GM12878 (cell line): Measurements from ENCODE around the gene TBC1D1. TPM values are rescaled to one million over a fixed set of nuclear protein-coding genes. Genes with fewer than 3 reads are reported as not detected.

Experiments
- ATAC-seq: fragments of 200-7000 bp; cut with Tn5 transposase; 3 replicates; pipeline ENCODE4 v1.9.1; 2020; ENCODE audit warnings: mild to moderate bottlenecking, moderate library complexity
- BruUV-seq: library from RNA; stranded (reverse); fragments of 400-500 nt; replicated peaks from 2 replicates; lab custom pipeline; 2021; lab: Mats Ljungman, UMichigan
- CTCF ChIA-PET: fragments of 300-600 bp; sonication (Branson Sonifier 250); formaldehyde crosslinking; extraction: SDS; loops from one replicate; lab custom pipeline; 2021; ENCODE audit warnings: inconsistent platforms; lab: Yijun Ruan, JAX
- POLR2A ChIA-PET: fragments of 350-600 bp; formaldehyde crosslinking; extraction: SDS; loops from one replicate; lab custom pipeline; 2021; ENCODE audit warnings: inconsistent platforms; lab: Charles Lee
- RAD21 ChIA-PET: fragments of 300-600 bp; sonication (Branson Sonifier 250); formaldehyde crosslinking; loops from one replicate; lab custom pipeline; 2023; ENCODE audit warnings: antibody characterized with exemption; ENCODE audit not compliant: unreplicated experiment; lab: Charles Lee
- SMC1A ChIA-PET: fragments of 300-600 bp; sonication (Branson Sonifier 250); formaldehyde crosslinking; loops from one replicate; lab custom pipeline; 2023; ENCODE audit not compliant: unreplicated experiment, uncharacterized antibody; lab: Charles Lee
- DNase-seq: peaks from one replicate; pipeline ENCODE4 v3.0.0-alpha.2; 2011; ENCODE audit warnings: low read depth, low spot score
- FAIRE-seq: peaks from 3 replicates; lab custom pipeline; 2011; peaks lifted over from hg19 to GRCh38; lab: Jason Lieb, UNC
- H2AFZ ChIP-seq: 2 replicates; pipeline ENCODE4 v1.6.0; 2011; ENCODE audit warnings: low read depth, low read length, control low read depth; ENCODE audit not compliant: control insufficient read depth
- H3K27ac ChIP-seq: 2 replicates; pipeline ENCODE4 v1.5.1; 2011; ENCODE audit warnings: control low read depth; ENCODE audit not compliant: control insufficient read depth, insufficient read depth
- H3K27me3 ChIP-seq, 2 experiments: replicated peaks in 1 of 2; 2 replicates each; pipeline versions ENCODE4 v1.6.0 to v1.6.1; 2011; ENCODE audit warnings: low read length in 1 of 2; ENCODE audit not compliant: control insufficient read depth in 2 of 2, insufficient read depth in 2 of 2
- H3K36me3 ChIP-seq, 2 experiments: 2 replicates each; pipeline ENCODE4 v1.5.1; 2011; ENCODE audit warnings: low read length in 1 of 2; ENCODE audit not compliant: control insufficient read depth in 2 of 2, insufficient read depth in 2 of 2
- H3K4me1 ChIP-seq: 2 replicates; pipeline ENCODE4 v1.6.1; 2011; ENCODE audit warnings: mild to moderate bottlenecking, low read length, moderate library complexity, mixed read lengths; ENCODE audit not compliant: control insufficient read depth, insufficient read depth
- H3K4me2 ChIP-seq: 2 replicates; pipeline ENCODE4 v1.6.0; 2011; ENCODE audit warnings: control low read depth; ENCODE audit not compliant: control insufficient read depth, insufficient read depth
- H3K4me3 ChIP-seq: fragments of 200-600 bp; sonication (generic); 2 replicates; pipeline ENCODE4 v1.5.1; 2016
- H3K79me2 ChIP-seq: 2 replicates; pipeline ENCODE4 v1.6.0; 2011; ENCODE audit warnings: low read length; ENCODE audit not compliant: control insufficient read depth, insufficient read depth
- H3K9ac ChIP-seq: 2 replicates; pipeline ENCODE4 v1.8.0; 2011; ENCODE audit warnings: low read length, control low read depth, mixed read lengths; ENCODE audit not compliant: control insufficient read depth, insufficient read depth
- H3K9me3 ChIP-seq: replicated peaks from 3 replicates; pipeline ENCODE4 v1.5.1; 2011; ENCODE audit warnings: mild to moderate bottlenecking, low read length; ENCODE audit not compliant: control insufficient read depth, insufficient read depth
- H4K20me1 ChIP-seq: 2 replicates; pipeline ENCODE4 v1.6.0; 2011; ENCODE audit not compliant: control insufficient read depth, insufficient read depth
- CREM ChIP-seq: IDR thresholded peaks from 2 replicates; pipeline ENCODE4 v1.6.1; 2014; ENCODE audit warnings: antibody characterized with exemption, low read depth
- EED ChIP-seq: sonication (generic); IDR thresholded peaks from 2 replicates; pipeline ENCODE4 v1.6.1; 2016; ENCODE audit warnings: antibody characterized with exemption, low read depth
- EP300 ChIP-seq, 2 experiments: fragments of 150-350 bp in 1 of 2; IDR thresholded peaks; 2 replicates each; pipeline ENCODE4 v1.6.1; 2011 to 2012; ENCODE audit warnings: low read depth in 2 of 2, low read length in 2 of 2, borderline replicate concordance in 1 of 2, improper control_type of control experiment in 1 of 2, inconsistent platforms in 1 of 2; ENCODE audit not compliant: control insufficient read depth in 1 of 2
- GATAD2B ChIP-seq: fragments of 450-650 bp; conservative IDR thresholded peaks from 2 replicates; pipeline ENCODE4 v1.6.1; 2017; ENCODE audit warnings: low read depth, mild to moderate bottlenecking, moderate library complexity
- HCFC1 ChIP-seq: fragments of 150-350 bp; IDR thresholded peaks from 2 replicates; pipeline ENCODE4 v1.6.1; 2014; ENCODE audit warnings: low read length
- JUNB ChIP-seq: IDR thresholded peaks from 2 replicates; pipeline ENCODE4 v1.6.1; 2016; ENCODE audit warnings: antibody characterized with exemption, mild to moderate bottlenecking
- MAX ChIP-seq: IDR thresholded peaks from 2 replicates; pipeline ENCODE4 v1.6.1; 2012; ENCODE audit warnings: low read depth, low read length, improper control_type of control experiment
- PRDM15 ChIP-seq: fragments of 450-650 bp; formaldehyde crosslinking; IDR thresholded peaks from 2 replicates; pipeline ENCODE4 v1.4.0; 2020; ENCODE audit warnings: mild to moderate bottlenecking, moderate library complexity
- RFX5 ChIP-seq: IDR thresholded peaks from 2 replicates; pipeline ENCODE4 v1.6.1; 2011; ENCODE audit warnings: low read depth, low read length, improper control_type of control experiment
- RUNX3 ChIP-seq: IDR thresholded peaks from 2 replicates; pipeline ENCODE4 v1.6.1; 2012; ENCODE audit warnings: low read length, inconsistent platforms
- SMARCA5 ChIP-seq: fragments of 450-650 bp; IDR thresholded peaks from 2 replicates; pipeline ENCODE4 v1.6.1; 2017; ENCODE audit warnings: mild to moderate bottlenecking
- SREBF1 ChIP-seq: IDR thresholded peaks from 2 replicates; pipeline ENCODE4 v1.6.1; 2012; ENCODE audit warnings: mild to moderate bottlenecking, low read length
- SREBF2 ChIP-seq: IDR thresholded peaks from 2 replicates; pipeline ENCODE4 v1.6.1; 2012; ENCODE audit warnings: mild to moderate bottlenecking, low read length
- STAT3 ChIP-seq: IDR thresholded peaks from 2 replicates; pipeline ENCODE4 v1.6.1; 2011; ENCODE audit warnings: low read depth, low read length, improper control_type of control experiment
- TCF3 ChIP-seq: IDR thresholded peaks from 2 replicates; pipeline ENCODE4 v1.6.1; 2012; ENCODE audit warnings: low read depth, mild to moderate bottlenecking, low read length, borderline replicate concordance; ENCODE audit not compliant: insufficient read depth
- ZNF384 ChIP-seq: IDR thresholded peaks from 2 replicates; pipeline ENCODE4 v1.6.1; 2012; ENCODE audit warnings: low read depth, mild to moderate bottlenecking, low read length, improper control_type of control experiment, borderline replicate concordance
- whole genome bisulfite sequencing: methylation state at CpG from one replicate; pipeline ENCODE4 v1.1.6; 2016; ENCODE audit warnings: low lambda C conversion rate; ENCODE audit not compliant: insufficient replicate concordance, insufficient coverage; ENCODE audit errors: missing lambda C conversion rate; 5-methylcytosine and 5-hydroxymethylcytosine counted together
- in situ Hi-C: fragments of 300-500 bp; cut with MboI; formaldehyde crosslinking; loops from 9 replicates; pipeline ENCODE4 v1.14.3; 2018; ENCODE audit warnings: mixed read lengths
- intact Hi-C: fragments of 100-400 bp; cut with micrococcal nuclease; formaldehyde crosslinking; loops from one replicate; pipeline ENCODE4 v1.14.2; 2022; ENCODE audit not compliant: unreplicated experiment
- polyA plus RNA-seq, 11 experiments: library from polyadenylated mRNA; depleted of rRNA in 4 of 11; unstranded in 6 of 11; stranded (reverse) in 5 of 11; fragments of >200 nt; fragmentation: Nextera tagmentation in 4 of 11; fragmentation: Illumina TruSeq in 1 of 11; extraction: Ambion mirVana in 4 of 11; extraction: Trizol in 1 of 11; gene quantifications; 1 replicate in 1 of 11; 2 replicates in 10 of 11; pipeline versions ENCODE4 v1.2.1 to v1.2.3, GENCODE V29; 2011 to 2016; ENCODE audit warnings: inconsistent platforms in 2 of 11, missing spikeins in 2 of 11, low read depth in 1 of 11
- total RNA-seq, 4 experiments: library from RNA; depleted of rRNA in 3 of 4; stranded (reverse); fragments of >200 nt in 3 of 4; fragmentation: Illumina TruSeq in 1 of 4; extraction: Trizol in 1 of 4; gene quantifications; 2 replicates each; pipeline versions ENCODE4 v1.2.1 to v1.2.3, GENCODE V29; 2013 to 2021

Gene TBC1D1
- total and polyA plus RNA-seq, 10 of the 15 experiments (the other 5 are each of a cell fraction or from before 2014, with no cell fraction given): 5.3 to 102 (median 57.8) TPM

GRCh38 chr4:38117591-38117990 is 226.7 kb downstream of the TBC1D1 start (continued):
- no peak for TF ChIP-seq RFX5
- TF ChIP-seq GATAD2B: no peak
- TF ChIP-seq SREBF1: no peak
- no peak for TF ChIP-seq EED
- TF ChIP-seq ZNF384: no peak
- TF ChIP-seq SREBF2: no peak
- no peak for TF ChIP-seq CREM
- TF ChIP-seq HCFC1: no peak
- TF ChIP-seq JUNB: no peak
- TF ChIP-seq, all 136 proteins: peak for 0

DNA sequence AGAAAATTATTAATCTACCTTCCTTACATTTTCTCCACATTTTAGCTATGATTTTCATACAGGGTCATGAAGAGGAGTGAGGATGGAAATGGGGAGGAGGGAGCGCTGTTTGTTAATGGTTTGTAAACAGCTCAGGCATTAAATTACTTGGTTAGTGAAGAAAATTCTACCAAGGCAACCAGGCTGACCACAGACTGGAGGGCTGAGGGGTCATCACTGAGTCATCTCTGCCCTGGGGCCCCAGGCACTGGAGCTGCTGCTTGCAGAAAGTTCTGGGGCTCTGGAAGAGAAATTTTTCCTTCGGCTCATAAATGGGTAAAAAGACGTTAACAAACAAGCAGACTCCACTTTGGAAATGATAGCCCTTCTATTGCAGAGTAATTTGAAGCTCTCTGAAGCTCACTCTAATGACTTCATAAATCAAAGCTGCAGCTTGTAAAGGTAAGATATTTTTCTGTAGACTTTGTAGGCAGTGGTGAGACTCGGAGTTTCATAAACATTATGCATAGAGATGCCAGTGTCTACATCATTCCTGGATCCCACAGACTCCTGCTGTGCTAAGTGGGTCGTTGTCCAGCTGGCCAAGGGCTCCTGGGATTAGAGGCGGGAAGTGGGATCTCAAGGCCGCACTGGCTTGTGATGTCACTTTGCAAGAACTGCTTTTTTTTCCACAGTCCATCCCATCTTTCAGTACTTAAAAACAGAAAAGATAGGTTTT is 228.9 kb downstream of the TBC1D1 start:
- Histone ChIP-seq H3K4me2 (no peak overlapping the region), H3K9ac (no peak overlapping the region), H3K79me2 (no peaks in the 10 kb centered on the region), H3K36me3 (peaks cover 3 to 15% of the 10 kb centered on the region in 2 experiments), H3K27ac (no peak overlapping the region), H3K4me1 (peaks cover 19% of the 10 kb centered on the region), H4K20me1 (no peaks in the 10 kb centered on the region), H3K27me3 (no peaks in the 10 kb centered on the region), H2AFZ (no peak overlapping the region), H3K9me3 (no peaks in the 10 kb centered on the region), H3K4me3 (no peak overlapping the region)
- WGBS: 95% methylated on average over 7 of the region's 7 CpGs
- ChIA-PET RAD21 (interaction anchor here (0.7 to 1.5 kb wide), 5 partner anchors 8 to 51 kb away, joined by 3 to 5 read pairs (median 5); no protein-coding TSS in a partner anchor), SMC1A (interaction anchor here (0.6 to 1.7 kb wide), 19 partner anchors 9 to 1221 kb away, joined by 3 to 14 read pairs (median 4); no protein-coding TSS in a partner anchor), POLR2A (interaction anchor here (1.3 to 1.6 kb wide), 2 partner anchors 9 to 28 kb away, joined by 3 to 9 read pairs; no protein-coding TSS in a partner anchor), CTCF (interaction anchor here (0.7 to 1.7 kb wide), 7 partner anchors 8 to 60 kb away, joined by 3 to 5 read pairs (median 4); no protein-coding TSS in a partner anchor)
- FAIRE-seq (no peak), DNase-seq (no peak), ATAC-seq (peak; percentile 47; the same call in 2 of the 3 replicates)
- in situ Hi-C loops: no loop called here
- no TSS peak for BruUV-seq
- intact Hi-C loops: no loop called here
- TF ChIP-seq SMARCA5 (no peak), TCF3 (no peak), EED (0 out of 2 replicates have a peak, but pooled peaks have one; percentile 18), RUNX3 (peak; percentile 72), PRDM15 (CRISPR knock-in tag) (no peak), EP300 (IDR thresholded peaks at IDR 0.05; ENCODE audit: borderline replicate concordance in 1 of 2, control insufficient read depth in 1 of 2, low read depth in 2 of 2, low read length in 2 of 2) (no peak), MAX (no peak), STAT3 (no peak)
